GM18870 (cell line): ENCODE data around the gene PGC.
A peak's percentile ranks its signal among the peaks of the same experiment; 100 is the strongest.

Experiments used
- ATAC-seq: cut with Tn5 transposase; IDR thresholded peaks from one replicate; pipeline ENCODE4 v1.9.1; 2021; ENCODE audit warnings: moderate library complexity; ENCODE audit not compliant: unreplicated experiment

Gene PGC

DNA sequence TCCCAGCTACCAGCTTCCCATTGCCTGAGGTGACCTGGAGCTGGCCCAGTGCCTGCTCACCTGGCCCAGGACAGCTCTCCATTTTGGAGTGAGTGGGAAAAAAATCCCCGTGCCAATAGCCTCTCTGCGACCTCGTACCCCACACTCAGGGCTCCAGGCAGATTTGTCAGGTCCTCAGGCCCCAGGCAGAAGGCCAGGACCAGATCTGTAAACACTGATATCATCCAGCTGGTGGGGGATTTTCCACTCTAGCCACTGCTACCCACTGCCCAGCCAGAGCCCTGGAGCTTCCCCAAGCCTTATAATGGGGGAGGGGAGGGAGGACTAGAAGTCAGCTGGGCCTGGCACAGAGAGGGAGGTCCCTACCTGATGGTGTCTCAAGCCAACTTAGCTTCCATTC lies 1.3 kb upstream of the PGC start:
- no peak for ATAC-seq

DNA sequence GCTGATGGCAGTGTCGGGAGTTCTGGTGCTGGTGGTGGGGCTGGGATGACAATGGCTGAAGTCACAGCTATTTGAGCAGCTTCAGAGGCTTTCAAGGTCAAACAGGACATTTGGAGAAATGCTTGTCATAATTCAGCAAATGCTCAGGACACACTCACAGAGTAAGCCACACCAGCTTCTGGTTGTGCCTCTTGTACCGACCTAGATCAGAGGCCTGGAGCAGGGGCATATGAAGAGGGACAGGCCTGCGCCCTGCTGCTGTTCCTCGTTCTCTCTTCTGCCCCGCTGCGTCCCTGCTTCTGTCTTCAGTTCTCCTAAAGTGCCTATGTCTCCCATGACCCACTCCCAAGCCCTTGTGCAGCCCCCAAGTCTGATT lies 893 bp upstream of the PGC start:
- no peak for ATAC-seq

DNA sequence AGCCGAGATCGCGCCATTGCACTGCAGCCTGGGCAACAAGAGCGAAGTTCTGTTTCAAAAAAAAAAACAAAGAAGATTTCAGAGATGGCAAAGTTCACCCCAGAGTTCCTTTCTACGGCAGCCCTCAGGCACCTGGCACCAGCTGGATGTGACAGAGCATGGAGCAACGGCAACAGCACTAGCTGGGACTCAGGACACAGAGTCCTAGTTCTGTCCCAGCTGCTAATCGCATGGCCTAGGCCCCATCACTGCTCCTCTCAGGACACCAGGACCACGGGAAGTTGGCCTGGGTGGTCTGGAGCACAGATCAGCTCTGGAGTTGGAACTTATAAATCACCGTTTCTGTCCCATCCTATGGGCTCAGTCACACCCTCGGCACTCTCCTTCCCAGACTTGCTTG lies 1.1 kb downstream of the PGC start:
- no peak for ATAC-seq

DNA sequence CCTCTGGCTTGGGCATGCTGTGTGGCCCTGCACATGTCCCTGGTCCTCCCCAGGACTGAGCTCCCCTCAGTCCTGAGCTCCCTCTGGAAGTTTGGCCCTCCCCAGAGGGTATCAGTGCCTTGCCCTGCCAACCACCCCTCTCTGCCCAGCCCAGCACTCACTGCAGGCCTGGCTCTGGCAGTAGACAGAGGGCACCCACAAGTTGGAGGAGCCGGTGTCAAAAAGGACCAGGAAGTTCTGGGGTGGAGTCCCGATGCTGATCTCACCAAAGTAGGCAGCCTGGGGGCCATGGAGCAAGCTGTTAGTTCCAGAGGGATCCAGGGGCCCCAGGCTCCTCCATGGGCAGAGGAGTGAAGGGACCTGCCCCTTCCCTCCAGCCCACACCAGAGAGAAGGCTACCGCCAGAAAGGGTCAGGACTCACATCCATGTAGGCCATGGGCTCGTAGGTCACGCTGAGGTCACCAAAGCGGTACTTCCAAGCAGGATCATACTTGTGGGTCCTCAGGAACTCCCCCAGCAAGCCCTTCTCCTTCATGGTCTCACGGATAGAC lies 2.9 kb downstream of the PGC start:
- ATAC-seq: no peak

DNA sequence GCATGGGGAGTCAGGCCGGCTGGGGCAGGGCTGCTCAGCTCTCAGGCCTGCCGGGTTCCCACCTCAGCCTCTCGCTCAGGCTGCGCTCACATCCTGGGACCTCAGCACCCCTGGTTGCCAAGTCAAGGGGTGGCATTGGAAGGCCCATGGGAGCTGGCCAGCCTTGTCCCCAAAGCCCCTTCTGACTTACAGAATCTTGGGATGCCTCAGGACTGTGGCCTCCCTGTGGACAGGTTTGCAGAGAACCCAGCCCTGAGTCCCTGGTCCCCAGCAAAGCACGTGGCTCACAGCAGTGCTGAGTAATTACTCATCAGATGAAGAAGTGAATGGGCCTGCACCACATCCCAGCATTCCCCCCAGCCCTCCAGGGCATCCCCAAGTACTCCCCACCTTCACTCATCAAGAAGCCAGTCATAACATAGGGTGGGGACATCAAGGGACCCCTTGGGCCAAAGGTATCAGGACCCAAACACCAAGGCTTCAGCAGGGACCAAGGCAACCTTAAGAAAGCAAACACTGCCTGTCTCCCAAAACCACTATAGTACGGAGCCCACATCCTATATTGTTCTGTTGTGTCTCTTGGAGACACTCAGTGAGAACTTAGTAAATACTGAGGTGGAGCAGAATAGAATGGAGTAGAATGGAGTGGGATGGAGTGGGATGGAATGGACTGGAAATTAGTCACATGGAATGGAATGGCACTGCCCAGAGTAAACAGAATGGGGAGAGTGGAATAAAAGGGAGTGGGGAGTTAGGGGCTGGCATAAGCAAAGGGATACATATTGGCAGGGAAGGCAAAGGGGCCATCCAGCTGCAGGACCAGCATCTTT lies 3.6 kb downstream of the PGC start:
- ATAC-seq: no peak

DNA sequence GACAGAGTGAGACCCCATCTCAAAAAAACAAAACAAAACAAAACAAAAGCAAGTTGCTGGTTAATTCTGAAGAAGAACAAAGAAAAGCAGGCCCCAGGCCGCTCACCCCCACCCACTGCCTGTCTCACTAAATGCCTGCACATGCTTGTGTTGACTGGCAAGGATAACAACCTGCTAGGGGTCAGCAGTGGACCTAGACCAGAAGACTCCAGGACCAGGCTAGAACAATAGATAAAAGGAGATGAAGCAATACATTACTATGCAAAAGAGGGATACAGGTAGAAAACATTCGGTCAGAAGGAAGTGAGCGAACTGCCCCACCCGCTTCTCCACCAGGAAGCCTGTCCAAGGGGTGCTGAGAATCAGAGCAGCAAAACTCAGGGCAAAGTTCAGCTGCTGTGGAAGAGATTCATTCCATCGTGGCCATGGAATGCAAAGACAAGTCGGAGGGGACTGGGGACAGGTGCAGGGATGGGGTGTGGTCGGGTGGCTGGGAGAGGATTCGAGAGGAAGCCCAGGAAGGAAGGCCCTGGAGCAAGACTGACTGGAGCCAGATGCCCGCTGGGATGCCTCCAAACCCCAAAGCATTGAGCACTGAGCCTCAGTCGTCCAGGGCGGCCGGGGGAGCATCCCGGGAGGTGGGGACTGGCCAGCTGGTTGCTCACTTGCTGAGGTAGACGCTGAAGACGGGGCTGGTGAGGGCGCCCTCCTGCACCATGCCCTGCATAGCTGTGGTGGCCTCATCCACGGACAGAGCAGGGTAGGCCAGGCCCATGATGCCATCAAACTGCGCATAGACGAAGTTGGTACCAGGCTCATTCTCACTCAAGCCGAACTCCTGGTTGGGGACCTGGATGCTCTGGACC lies 5.3 kb downstream of the PGC start:
- ATAC-seq: no peak

DNA sequence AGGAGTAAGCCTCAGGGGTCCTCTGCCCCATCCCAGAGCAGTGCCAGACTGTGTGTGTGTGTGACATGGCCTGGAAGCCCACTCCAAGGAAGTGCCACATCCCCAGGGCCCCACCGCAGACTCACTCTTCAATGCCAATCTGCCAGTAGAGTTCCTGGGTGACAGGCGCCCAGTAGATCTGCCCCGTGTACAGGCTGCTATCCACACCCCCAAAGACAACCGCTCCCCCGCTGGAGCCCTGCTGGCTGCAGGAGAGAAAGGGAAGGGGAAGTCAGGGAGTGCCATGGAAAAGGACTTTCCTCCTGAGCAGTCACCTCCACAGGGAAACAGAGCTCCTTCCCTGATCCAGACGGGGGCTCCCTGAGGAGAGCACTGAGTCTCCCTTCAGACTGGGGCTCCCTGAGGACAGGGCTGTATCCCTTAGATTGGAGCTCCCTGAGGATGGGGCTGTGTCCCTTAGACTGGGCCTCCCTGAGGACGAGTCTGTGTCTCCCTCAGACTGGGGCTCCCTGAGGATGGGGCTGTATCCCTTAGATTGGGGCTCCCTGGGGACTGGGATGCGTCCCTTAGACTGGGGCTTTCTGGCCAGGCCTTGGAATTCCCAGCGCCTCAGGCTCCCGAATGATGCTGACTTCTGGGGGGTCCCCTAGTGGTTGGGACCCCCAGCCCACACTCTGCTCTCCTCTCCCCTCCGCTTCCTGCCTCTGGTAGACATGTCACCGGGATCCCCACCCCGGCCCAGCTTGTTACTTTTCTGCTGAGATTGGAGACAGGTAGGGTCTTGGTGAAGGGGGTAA lies 6.6 kb downstream of the PGC start:
- no peak for ATAC-seq

DNA sequence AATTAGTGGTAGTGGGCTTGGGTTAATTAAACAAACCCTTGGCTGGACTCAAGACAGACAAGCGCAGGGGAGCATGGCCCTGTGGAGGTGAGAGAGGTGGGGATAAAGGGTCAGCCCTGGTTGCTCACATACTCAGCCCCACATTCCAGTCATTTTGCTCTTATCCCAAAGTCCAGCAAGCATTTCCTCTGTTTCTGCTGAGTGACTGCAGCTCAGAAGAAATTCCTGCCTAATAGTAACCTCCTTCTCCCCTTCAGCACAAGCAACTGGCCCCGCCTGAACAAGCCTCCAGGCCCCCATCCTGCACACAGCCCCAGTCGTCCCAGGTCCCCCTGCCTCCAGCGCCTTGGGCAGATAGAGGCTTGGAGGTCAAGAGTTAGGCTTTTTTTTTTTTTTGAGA lies 8.2 kb downstream of the PGC start:
- ATAC-seq: no peak

DNA sequence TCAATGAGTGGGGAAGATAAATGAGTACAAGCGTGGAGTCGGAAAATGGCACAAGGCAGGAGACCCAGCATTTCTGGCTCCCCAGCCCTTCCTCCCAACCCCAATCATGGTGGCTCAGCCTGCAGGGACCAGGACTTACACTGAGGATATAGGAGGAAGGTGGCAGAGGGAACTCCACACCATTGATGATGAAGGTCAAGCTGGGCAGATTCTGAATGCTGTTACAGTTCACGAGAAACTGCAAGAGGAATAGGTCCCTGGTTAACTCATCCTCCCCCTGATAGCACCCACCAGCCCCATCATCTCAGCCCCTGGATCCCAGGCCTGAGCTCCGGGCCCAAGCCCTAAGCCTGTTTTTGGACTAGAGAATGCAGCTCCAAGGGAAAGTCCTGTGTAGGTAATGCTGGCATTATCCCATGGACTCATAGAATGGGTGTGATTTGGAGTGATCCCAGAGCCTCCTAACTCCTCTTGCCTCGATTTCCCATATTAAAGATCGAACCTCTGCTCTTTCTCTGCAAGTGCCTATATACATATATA lies 9.5 kb downstream of the PGC start:
- ATAC-seq: no peak

DNA sequence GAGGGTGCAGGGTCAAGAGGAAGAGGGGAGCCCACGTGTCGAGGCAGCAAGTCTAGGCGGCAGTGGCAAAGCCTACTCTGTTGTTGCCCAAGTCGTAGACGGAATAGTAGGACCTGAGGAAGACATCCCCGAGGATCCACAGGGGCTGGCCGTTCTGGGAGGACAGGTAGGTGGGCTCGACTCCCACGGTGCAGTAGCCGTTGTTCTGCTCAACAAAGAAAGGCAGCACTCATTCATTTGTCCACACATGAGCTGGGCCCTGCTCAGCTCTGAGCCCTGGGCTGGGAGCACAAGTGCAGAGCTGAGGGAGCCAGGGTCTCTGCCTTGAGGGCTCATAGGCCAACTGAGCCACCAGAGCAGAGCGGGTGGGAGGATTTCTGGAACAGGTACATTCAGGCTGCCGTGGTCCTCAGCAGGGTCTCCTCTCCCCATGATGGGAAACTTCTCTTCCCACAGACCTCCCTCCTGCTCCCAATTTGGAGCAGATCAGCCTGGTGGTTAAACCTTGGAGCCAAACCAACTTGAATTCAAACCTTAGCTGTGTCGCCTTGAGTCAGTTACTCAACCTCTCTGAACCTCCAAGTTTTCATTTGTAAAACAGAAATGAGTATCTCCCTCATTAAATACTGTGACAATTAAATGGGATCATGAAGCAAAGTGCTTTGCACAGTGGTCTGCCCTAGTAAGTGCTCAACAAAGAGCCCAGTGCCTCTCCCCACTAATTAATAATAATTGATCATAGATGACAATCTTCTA lies 10.2 kb downstream of the PGC start:
- ATAC-seq: no peak

DNA sequence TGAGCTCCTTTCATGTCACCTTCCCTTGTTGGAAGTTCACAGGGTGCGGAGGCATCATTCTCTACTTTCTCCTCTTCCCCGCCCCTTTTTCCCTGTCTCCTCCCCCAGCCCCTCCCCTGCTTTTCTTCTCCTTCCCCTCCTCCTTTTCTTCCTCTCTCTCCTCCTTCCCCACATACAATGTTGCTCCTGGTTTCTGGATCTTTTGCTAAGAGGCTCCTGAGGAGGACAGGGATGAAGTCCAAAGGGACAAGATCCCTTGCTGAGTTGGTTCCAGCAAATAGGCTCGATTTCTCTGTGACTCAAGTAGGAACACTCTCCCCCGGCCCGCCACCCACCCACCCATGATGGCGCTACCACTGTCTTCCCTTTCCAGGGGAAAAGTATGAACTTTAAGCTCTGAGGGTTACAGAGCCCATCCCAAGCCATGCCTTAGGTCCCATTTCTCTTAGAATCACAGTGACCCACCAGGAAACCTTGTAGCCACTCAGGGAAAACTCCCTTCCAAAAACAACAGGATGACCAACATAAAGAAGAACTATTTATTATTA lies 10.9 kb downstream of the PGC start:
- no peak for ATAC-seq

DNA sequence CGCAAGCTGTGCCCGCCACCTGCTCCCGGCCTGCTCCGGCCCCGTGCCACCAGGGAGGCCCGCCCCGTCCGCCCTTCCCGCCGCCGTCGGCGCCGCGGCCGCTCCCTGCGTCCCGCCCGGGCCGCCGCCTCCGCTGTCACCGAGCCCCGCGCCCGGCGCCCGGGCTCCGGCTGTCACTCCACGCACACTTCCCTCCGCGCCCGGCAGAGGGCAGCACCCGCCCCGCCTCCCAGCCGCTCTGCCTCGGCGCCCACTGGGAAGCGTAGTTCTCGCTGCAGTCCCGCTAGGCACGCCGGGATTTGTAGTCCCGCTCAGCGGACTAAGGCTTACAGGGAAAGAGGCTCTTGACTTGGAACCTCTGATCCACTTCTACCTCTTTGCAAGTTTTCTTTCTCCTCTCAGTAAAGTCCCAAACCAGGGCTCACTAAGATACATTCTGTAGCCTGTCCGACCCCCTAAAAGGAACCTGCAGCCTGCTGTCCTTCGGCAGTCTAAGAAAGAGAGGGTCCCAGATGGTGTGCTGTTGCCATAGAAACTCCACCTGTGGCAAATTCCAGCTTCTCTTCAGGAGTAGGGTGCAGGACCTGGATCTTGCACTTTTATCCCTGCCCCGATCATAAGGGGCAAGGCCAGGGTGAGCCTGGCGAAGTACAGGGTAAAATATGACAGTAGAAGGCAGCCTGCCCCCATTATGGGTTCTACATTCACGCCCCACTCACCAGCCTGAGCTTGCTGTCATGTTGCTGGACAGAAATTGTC lies 11.6 kb downstream of the PGC start, which contains the start of gene TFEB:
Gene TFEB, minus strand, starts transcription at position 182 of the 759 bp plus-strand sequence. CDS start 44,395 bp downstream, outside the sequence.
- ATAC-seq: peak; percentile 45

DNA sequence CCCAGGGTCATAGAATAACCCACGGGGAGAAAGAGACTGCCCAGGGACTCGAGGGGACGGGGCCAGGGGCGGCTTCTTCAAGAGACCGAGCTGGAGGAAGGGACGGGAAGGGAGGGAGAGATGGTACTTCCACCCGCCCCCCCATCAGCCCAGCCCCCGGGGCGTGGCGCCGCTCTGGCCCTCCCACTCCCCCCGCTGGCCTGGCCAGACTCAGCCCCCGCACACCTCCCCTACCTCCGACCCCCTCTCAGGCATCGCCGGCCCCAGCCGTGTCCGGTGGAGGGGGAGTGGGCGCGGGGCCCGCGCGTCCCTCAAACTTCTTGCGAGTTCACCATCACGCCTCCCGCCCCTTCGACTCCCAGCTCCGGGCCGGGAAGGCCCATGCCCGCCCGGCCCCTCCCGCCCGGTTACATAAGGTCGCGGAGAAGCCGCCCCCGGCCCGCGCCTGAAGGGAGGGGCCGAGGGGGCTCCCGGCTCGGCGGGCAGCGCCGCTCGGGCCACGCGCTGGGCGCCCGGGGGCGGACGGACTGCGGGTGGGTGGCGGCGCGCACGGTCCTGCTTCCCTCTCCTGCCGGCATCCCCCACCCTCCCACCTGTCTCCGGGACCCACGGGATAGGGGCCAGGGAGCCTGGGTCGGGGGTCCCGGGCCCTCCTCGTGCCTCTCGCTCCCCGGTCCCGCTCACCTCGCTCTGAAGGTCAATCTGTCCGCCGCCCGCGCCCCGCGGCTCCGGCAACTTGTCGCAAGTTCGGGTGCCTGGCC lies 12.4 kb downstream of the PGC start:
- ATAC-seq: peak; percentile 5

DNA sequence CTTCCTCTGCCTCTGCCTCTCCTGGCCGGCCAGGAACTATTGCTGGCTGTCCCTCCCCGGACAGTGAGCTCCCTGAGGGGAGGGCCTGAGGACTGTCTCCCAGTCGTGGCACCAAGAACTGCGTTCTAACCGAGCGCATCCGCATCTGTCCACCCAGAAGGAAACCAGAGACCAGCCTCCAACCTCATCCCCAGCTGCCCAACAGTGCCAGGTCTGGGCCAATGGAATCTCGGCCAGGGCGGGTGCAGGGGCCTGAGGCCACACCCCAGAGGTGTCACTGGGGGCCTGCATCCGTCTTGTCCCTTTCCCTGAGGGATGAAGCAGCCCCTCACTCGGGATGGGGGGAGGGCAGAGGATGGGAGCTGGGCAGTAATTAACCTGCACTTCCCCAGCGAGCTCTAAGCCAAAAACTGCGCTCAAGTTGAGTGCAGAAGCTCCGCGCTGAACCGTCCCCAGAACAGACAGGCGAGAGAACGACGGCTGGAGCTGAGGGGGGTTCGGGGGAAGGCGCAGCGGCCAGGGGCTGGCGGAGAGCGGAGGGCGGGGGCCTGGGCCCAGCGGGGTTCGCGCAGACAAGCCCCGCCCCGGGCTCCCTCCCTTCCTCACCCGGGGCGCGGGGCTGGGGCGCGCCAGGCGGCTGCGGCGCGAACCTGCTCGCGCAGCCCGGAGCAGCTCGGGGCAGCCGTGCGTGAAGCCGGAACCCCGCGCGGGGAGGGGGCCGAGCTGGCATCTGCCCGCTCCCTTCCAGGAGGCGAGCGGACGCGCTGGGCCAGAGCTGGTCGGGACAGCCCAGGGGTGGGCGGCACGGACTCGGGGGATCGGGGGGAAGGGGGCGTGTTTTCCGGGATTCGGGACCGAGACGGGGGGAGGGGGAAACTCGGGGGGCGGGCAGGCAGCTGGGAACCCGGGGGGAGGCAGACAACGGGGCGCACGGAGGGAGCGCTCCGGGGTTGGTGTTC lies 13.2 kb downstream of the PGC start:
- no peak for ATAC-seq

DNA sequence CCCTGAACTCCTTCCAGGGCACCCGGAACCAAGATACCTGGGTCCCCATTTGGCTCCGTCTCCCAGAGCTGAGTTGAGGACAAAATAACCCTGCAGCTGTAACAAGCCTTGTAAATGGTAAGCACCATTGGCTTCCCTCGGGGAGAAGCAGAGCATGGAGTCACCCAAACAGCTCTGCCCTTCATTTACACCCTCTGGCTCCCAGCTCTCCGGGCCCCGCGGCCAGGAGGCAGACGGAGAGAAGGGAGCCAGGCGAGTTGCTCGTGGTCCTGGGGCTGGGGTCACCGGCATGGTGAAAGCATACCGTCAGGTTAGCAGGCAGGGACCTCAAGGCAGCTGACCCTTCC lies 13.9 kb downstream of the PGC start:
- no peak for ATAC-seq

DNA sequence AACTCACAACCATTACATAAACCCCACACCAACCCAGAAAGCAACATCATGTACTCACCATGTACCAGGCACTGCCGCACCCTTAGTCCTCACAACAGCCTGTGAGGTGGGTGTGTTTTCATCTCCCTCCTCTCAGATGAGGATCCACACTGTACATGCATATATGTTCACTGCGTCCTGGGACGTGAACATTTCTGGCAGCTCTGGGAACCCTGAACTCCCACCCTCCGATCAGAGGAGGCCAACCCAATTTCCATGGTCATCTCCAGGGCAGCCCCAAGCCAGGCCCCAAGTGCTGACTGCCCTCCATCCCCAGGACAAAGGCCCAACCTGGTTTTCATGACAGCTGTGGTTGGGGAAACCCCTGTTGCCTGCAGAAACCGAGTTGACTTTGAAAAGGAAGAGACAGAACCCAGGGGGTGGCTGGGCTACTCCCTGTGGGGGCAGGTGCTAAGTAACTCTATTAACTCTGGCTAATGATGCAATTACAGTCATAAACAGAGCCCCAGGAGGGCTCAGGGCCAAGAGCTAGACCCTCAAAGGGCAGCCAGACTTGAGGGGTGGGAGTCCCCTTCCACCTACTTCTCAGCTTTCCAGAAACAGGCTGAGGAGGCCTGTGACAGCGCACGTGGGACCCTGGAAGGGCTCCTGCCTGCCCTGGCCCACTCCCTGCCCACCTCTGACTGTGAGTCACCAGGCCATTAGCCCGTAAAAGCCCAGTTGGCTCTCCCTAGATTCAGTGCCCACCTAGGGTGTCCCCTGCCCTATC lies 14.4 kb downstream of the PGC start:
- ATAC-seq: peak; percentile 39
